ENCODE data around the gene ELFN2.

- TF ChIP-seq CTCF (IDR thresholded peaks at IDR 0.05; ENCODE audit: low read depth, low read length, missing input control): no peak
- TF ChIP-seq YY1 (IDR thresholded peaks at IDR 0.05): no peak
- no peak for TF ChIP-seq JUND (IDR thresholded peaks at IDR 0.05)
- no peak for TF ChIP-seq RAD21 (IDR thresholded peaks at IDR 0.05)
- no peak for TF ChIP-seq RXRA (IDR thresholded peaks at IDR 0.05)
- TF ChIP-seq GABPA (IDR thresholded peaks at IDR 0.05 in 1 of 2, conservative IDR thresholded peaks at IDR 0.05 in 1 of 2): no peak
- no peak for TF ChIP-seq TAF1 (conservative IDR thresholded peaks at IDR 0.05)
These were observed 16.7 kb upstream of the ELFN2 start for GRCh38 chr22:37443977-37444376.

Data from liver (tissue), 3 donors.